ENCODE results near the gene DOCK4.

DNA sequence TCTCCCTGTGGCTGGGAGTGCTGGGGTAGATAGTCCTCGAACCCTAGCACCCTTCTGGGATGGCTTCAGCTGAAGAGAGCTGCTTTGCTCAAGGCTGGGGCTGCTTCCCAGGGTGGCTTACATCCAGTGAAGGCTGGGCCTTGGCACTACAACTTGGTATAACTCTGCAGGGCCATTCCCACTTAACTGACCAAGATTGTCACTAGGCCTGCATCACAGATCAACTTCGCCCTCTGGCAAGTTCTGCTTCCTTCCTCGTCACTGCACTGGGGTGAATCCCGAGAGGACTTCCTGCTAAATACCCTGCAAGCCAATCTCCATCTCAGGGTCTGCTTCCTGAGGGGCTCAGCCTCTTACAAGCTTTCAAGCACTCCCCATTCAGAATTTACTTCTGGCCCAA lies 195.2 kb downstream of the DOCK4 start:
- TF ChIP-seq RAD21 (IDR thresholded peaks at IDR 0.05; ENCODE audit: low read depth) (no peak), FOXM1 (IDR thresholded peaks at IDR 0.05; ENCODE audit: borderline replicate concordance, low read depth) (no peak), CEBPB (IDR thresholded peaks at IDR 0.05) (no peak), EP300 (IDR thresholded peaks at IDR 0.05; ENCODE audit: borderline replicate concordance) (no peak), YY1 (IDR thresholded peaks at IDR 0.05; ENCODE audit: low read depth) (no peak), NFIC (IDR thresholded peaks at IDR 0.05) (no peak)
- TF ChIP-seq, protein P1, sequence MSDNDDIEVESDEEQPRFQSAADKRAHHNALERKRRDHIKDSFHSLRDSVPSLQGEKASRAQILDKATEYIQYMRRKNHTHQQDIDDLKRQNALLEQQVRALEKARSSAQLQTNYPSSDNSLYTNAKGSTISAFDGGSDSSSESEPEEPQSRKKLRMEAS (IDR thresholded peaks at IDR 0.05), result no peak
